CD4-positive, alpha-beta T cell (primary cell): ENCODE data around the gene ANKRD44. TPM values are rescaled to one million over a fixed set of nuclear protein-coding genes. Genes with fewer than 3 reads are reported as not detected.

Source experiments
- ATAC-seq: fragments of 200-7000 bp; cut with Tn5 transposase; one replicate; pipeline ENCODE4 v1.10.0; 2022; ENCODE audit warnings: mild to moderate bottlenecking; ENCODE audit not compliant: poor library complexity
- CTCF ChIA-PET: fragments of 350-600 bp; sonication (Branson Sonifier 250); formaldehyde crosslinking; loops from one replicate; lab custom pipeline; 2021; ENCODE audit warnings: antibody characterized with exemption, inconsistent platforms; lab: Charles Lee
- POLR2A ChIA-PET: fragments of 350-600 bp; sonication (Branson Sonifier 250); formaldehyde crosslinking; loops from one replicate; lab custom pipeline; 2021; ENCODE audit warnings: antibody characterized with exemption, inconsistent platforms; lab: Charles Lee
- DNase-seq, 14 experiments: peaks; one replicate each; pipeline ENCODE4 v3.0.0-alpha.2; 2013 to 2020; ENCODE audit warnings: mixed read lengths in 2 of 14
- H3K27ac ChIP-seq, 2 donors: one replicate each; pipeline versions ENCODE4 v1.5.1 to v1.7.0; 2013; ENCODE audit warnings: low read length in 2 of 2, low read depth in 1 of 2, mild to moderate bottlenecking in 1 of 2
- H3K27me3 ChIP-seq, 2 experiments: 1 replicate in 1 of 2; 2 replicates in 1 of 2; pipeline versions ENCODE4 v1.6.1 to v1.7.0; 2013; ENCODE audit warnings: low read length in 2 of 2, control low read depth in 1 of 2, mild to moderate bottlenecking in 1 of 2, moderate library complexity in 1 of 2; ENCODE audit not compliant: insufficient read depth in 2 of 2, control insufficient read depth in 1 of 2
- H3K36me3 ChIP-seq: one replicate; pipeline ENCODE4 v1.6.1; 2013; ENCODE audit warnings: low read length, control low read depth; ENCODE audit not compliant: insufficient read depth
- H3K4me1 ChIP-seq: one replicate; pipeline ENCODE4 v1.6.1; 2013; ENCODE audit warnings: low read length, control low read depth; ENCODE audit not compliant: insufficient read depth
- H3K4me3 ChIP-seq: one replicate; pipeline ENCODE4 v1.5.1; 2013; ENCODE audit warnings: mild to moderate bottlenecking, low read length, moderate library complexity
- H3K9me3 ChIP-seq, 2 experiments: 1 replicate in 1 of 2; 2 replicates in 1 of 2; pipeline versions ENCODE4 v1.6.1 to v1.7.0; 2013; ENCODE audit warnings: low read length in 2 of 2, mild to moderate bottlenecking in 2 of 2, control low read depth in 1 of 2, moderate library complexity in 1 of 2; ENCODE audit not compliant: control insufficient read depth in 1 of 2, insufficient read depth in 1 of 2
- H3K27ac Mint-ChIP-seq: one replicate; pipeline ENCODE4 v1.8.0; 2020; ENCODE audit warnings: mixed read lengths
- H3K27me3 Mint-ChIP-seq: one replicate; pipeline ENCODE4 v1.8.0; 2021; ENCODE audit warnings: mixed read lengths
- H3K36me3 Mint-ChIP-seq: one replicate; pipeline ENCODE4 v1.8.0; 2021; ENCODE audit warnings: low read depth, mixed read lengths
- H3K4me1 Mint-ChIP-seq: one replicate; pipeline ENCODE4 v1.8.0; 2021; ENCODE audit warnings: low read depth, mixed read lengths
- H3K4me3 Mint-ChIP-seq: one replicate; pipeline ENCODE4 v1.8.0; 2020; ENCODE audit warnings: mild to moderate bottlenecking, mixed read lengths
- H3K9me3 Mint-ChIP-seq: one replicate; pipeline ENCODE4 v1.8.0; 2020; ENCODE audit warnings: mixed read lengths
- CTCF ChIP-seq: fragments of 200-600 bp; IDR thresholded peaks from one replicate; pipeline ENCODE4 v1.8.0; 2022; ENCODE audit warnings: antibody characterized with exemption, mild to moderate bottlenecking
- intact Hi-C, 2 experiments: fragments of 100-400 bp; cut with DNase I in 1 of 2; cut with micrococcal nuclease in 1 of 2; formaldehyde crosslinking; loops; one replicate each; pipeline versions ENCODE4 v1.15.1 to v1.9.0; 2023 to 2025; cut with DNase I, micrococcal nuclease
- total RNA-seq, 174 experiments: library from RNA in 2 of 174; stranded (reverse) in 2 of 174; gene quantifications; one replicate each; pipeline ENCODE4 v1.2.3 and lab custom pipeline; 2021 to 2026

Gene ANKRD44
- total RNA-seq, 2 experiments from 2014 or later, result 170 to 186 TPM

GRCh38 chr2:197339496-197340220 lies 29.1 kb upstream of the ANKRD44 start:
- ATAC-seq (no peak), DNase-seq (no peak)
- Mint-ChIP-seq H3K4me1 (peaks cover 19% of the 10 kb centered on the region), H3K27me3 (no peaks in the 10 kb centered on the region), H3K27ac (no peak overlapping the region), H3K9me3 (no peaks in the 10 kb centered on the region), H3K36me3 (no peaks in the 10 kb centered on the region), H3K4me3 (no peak overlapping the region)
- intact Hi-C loops, result loop anchor here in 1 of 2 experiments (5.0 kb wide), 1 partner anchor 33 kb away; no protein-coding TSS in a partner anchor
- Histone ChIP-seq H3K4me1 (peaks cover 13% of the 10 kb centered on the region), H3K27ac (no peak overlapping the region), H3K27me3 (no peaks in the 10 kb centered on the region), H3K36me3 (no peaks in the 10 kb centered on the region), H3K4me3 (no peak overlapping the region), H3K9me3 (no peaks in the 10 kb centered on the region)
- ChIA-PET POLR2A (interaction anchor here (0.9 kb wide), 1 partner anchor 26 kb away, joined by 3 read pairs; no protein-coding TSS in a partner anchor), CTCF (no interaction called here)
- TF ChIP-seq CTCF, result no peak

- ATAC-seq (no peak), DNase-seq (no peak)
- Histone ChIP-seq H3K36me3 (no peaks in the 10 kb centered on the region), H3K4me3 (no peak overlapping the region), H3K4me1 (peaks cover 13% of the 10 kb centered on the region), H3K27me3 (no peaks in the 10 kb centered on the region), H3K9me3 (no peaks in the 10 kb centered on the region), H3K27ac (no peak overlapping the region)
- intact Hi-C loops, result loop anchor here in 1 of 2 experiments (5.0 kb wide), 1 partner anchor 33 kb away; no protein-coding TSS in a partner anchor
- no peak overlapping the region for H3K27ac Mint-ChIP-seq
- no peak for TF ChIP-seq CTCF
- no peaks in the 10 kb centered on the region for H3K36me3 Mint-ChIP-seq
- ChIA-PET POLR2A (interaction anchor here (0.7 kb wide), 1 partner anchor 130 kb away, joined by 3 read pairs; no protein-coding TSS in a partner anchor), CTCF (no interaction called here)
- no peaks in the 10 kb centered on the region for H3K27me3 Mint-ChIP-seq
- H3K4me3 Mint-ChIP-seq, result no peak overlapping the region
- peaks cover 24% of the 10 kb centered on the region for H3K4me1 Mint-ChIP-seq
- H3K9me3 Mint-ChIP-seq, result no peaks in the 10 kb centered on the region
Measured at GRCh38 chr2:197339016-197339415, 28.4 kb upstream of the ANKRD44 start.

GRCh38 chr2:197332641-197333040 lies 22.1 kb upstream of the ANKRD44 start:
- H3K36me3 Mint-ChIP-seq, result no peaks in the 10 kb centered on the region
- DNase-seq (no peak), ATAC-seq (no peak)
- Histone ChIP-seq H3K4me3 (no peak overlapping the region), H3K9me3 (no peaks in the 10 kb centered on the region), H3K4me1 (peaks cover 13% of the 10 kb centered on the region), H3K27ac (no peak overlapping the region), H3K27me3 (no peaks in the 10 kb centered on the region), H3K36me3 (no peaks in the 10 kb centered on the region)
- H3K4me1 Mint-ChIP-seq, result peaks cover 24% of the 10 kb centered on the region
- no peaks in the 10 kb centered on the region for H3K27me3 Mint-ChIP-seq
- no peak overlapping the region for H3K4me3 Mint-ChIP-seq
- POLR2A ChIA-PET, result no interaction called here
- intact Hi-C loops, result no loop called here
- H3K9me3 Mint-ChIP-seq, result no peaks in the 10 kb centered on the region
- no peak overlapping the region for H3K27ac Mint-ChIP-seq
- CTCF ChIA-PET, result interaction anchor here (0.9 kb wide), 1 partner anchor 19 kb away, joined by 3 read pairs; no protein-coding TSS in a partner anchor
- TF ChIP-seq CTCF, result no peak
